Transverse colon (tissue), 4 donors: ENCODE results near the gene INSM2.

Experiments used
- CTCF ChIP-seq, 5 experiments: fragments of 200-600 bp in 3 of 5; fragments of 450-650 bp in 2 of 5; sonication (generic) in 3 of 5; IDR thresholded peaks; 1 replicate in 2 of 5; 2 replicates in 3 of 5; pipeline ENCODE4 v1.5.1; 2016 to 2017; ENCODE audit warnings: antibody characterized with exemption in 5 of 5, inconsistent platforms in 3 of 5, mild to moderate bottlenecking in 2 of 5, moderate library complexity in 1 of 5
- POLR2AphosphoS5 ChIP-seq, 3 donors: sonication (generic); formaldehyde crosslinking; IDR thresholded peaks; one replicate each; pipeline ENCODE4 v1.6.1; 2016; ENCODE audit warnings: antibody characterized with exemption in 3 of 3

GRCh38 chr14:35576856-35577255, 42.9 kb downstream of the INSM2 start:
- no peak for TF ChIP-seq CTCF (IDR thresholded peaks at IDR 0.05)
- no peak for TF ChIP-seq POLR2AphosphoS5 (IDR thresholded peaks at IDR 0.05)
